CD4-positive, alpha-beta T cell treated with Interferon alpha-2 for 1 hour (primary cell): ENCODE data around the gene GAB4.
"Not testable (repeated sequence)": the region's sequence is repeated elsewhere in the genome, so short reads cannot be mapped to it uniquely, and the experiment has no call there.

Experiments used
- DNase-seq, 2 donors: peaks; one replicate each; pipeline ENCODE4 v3.0.0-alpha.2; 2020 to 2022

GAB4 gene

GRCh38 chr22:17007852-17008731 is at the start of gene GAB4:
Gene GAB4 (minus strand): TSS chr22:17008222. CDS start chr22:17008114, 108 bp downstream.
- no peak for DNase-seq

DNA sequence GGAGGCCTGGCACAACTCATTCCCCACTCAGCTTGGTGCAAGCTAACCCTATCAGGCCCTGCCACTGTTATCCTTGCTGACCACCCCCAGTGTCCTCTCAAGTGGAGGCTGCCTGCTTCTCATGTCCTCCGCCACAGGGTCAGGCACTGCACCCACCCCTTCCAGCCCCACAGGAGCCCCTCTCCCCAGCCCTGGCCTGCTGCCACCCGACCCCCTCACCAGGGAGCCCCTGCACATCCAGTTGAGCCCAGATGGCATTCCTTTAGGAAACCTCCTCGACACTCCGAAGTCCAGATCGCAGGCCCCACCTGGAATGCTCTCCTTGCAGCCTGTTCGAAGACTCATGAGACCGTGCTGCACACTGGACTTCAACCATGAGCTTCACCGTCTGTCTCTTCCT is 48.8 kb upstream of the GAB4 start:
- no peak for DNase-seq

DNA sequence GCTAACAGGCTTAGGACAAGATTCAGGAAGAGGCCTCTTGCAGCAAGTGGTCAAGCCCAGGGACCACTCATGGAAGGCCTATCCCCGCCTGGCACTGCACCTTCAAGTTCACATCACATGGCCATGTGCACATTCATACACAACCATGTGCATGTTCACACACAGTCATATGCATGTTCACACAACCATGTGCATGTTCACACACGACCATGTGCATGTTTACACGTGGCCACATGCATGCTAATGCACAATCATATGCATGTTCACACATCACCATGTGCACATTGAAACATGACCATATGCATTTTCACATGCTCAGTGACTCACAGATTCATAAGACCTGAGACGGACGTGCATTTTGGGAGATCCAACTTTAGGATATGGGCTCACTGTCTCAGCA is 48.0 kb upstream of the GAB4 start:
- DNase-seq = no peak

GRCh38 chr22:17047656-17048055 is 39.6 kb upstream of the GAB4 start:
- no peak for DNase-seq

- no peak for DNase-seq
Observed at GRCh38 chr22:17046566-17047348, 38.7 kb upstream of the GAB4 start.

GRCh38 chr22:17043521-17043920 is 35.5 kb upstream of the GAB4 start:
- no peak for DNase-seq

DNA sequence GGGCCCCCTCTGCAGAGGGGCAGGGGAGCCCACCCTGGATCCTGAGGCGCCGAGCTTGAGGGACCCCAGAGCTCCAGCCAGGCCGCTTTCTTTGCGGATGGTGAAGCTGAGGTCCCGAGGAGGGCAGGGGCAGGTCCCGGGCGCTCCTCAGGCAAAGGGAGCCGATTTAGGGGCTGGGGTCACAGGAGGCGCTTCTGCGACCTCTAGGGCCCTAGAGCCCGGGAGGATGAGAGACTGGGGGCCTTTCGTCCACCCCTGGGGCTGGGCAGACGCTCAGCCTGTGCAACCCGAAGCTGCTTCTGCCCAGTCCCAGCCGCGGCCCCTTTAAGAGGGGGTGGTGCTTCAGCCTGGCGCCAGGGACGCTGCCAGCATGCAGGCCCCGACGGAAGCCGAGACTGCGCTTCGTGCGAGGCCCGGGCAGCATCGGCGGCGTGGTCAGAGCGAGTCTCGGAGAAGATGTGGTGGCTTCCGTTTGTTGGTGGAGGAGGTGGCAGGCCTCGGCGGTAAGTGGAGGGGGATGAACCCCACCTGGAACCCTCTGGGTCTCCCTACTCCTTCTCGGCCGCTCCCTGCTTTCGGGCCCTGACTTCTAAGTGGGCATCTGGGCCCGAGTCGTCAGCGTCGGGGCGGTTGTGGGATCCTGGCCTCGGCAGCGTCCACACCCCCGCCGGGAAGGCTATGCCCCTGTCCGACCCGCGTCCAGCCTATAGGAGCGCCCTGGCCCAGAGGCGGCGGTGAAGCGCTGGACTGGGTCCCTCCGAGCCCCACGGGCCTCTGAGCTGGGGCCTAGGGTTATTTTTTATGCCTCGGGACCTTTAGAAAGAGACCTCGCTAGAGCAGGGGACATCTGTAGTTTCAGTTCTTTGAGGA is 29.1 kb upstream of the GAB4 start:
- DNase-seq = peak in 1 of 2 donors; percentile 10

DNA sequence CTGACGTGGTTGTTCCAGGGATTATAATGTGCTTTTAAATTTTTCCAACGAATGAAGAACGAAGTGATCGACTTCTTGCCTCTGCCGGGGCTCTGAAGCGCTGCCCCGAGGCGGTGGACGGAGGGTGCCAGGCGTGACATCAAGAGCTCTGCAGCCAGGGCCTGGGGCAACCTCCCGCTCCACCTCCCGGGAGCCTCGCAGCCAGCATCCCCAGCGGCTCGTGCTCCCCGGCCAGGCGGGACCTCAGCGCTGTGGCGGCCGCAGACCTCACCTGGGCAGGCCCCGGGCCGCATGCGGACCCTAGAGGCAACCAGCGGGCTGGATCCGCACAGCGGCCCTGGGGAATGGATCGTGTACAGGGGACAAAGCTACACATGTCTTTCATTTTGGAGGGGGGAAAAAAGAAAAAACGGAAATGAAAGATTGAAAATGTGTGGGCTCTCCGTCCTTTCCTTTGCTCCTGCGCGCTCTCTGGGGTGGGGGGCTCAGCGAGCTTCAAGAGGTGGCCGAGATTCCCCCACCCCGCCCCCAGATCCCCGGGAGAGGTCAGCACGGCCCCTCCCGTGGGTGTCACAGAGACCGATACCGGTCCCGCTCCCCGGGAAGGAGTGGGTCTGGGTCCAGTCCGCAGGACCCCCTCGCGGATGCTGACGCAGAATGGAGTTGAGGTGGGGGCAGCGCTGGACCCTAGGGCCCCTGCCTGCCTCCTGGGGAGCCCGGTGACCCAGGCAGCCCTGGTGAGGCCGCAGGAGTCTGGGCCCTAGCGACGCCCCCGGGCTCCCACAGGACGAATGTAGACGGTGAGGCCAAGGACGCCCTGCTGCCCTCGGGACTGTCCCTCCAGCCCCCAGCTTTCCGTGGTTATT is 28.2 kb upstream of the GAB4 start:
- not testable (repeated sequence) for DNase-seq

DNA sequence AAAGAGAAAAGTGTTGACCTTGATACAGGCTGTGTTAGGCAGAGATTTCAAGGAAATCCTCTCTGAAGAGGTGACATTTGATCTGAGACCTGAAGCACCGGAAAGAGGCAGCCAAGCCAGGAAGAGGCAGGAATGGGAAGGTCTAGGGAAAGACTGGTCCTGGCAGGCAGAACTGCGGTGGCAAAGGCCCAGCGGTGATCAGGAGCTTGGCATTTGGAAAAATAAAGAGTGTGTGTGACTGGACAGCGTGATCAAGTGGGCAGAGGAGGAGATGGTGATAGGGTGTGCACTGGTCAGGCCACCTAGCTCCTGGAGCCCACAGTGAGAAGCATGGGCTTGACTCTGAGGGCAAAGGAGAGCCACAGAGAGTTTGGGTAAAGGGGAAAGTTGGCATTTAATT is 27.2 kb upstream of the GAB4 start:
- DNase-seq = no peak

- not testable (repeated sequence) for DNase-seq
Observed at GRCh38 chr22:17034532-17034931, 26.5 kb upstream of the GAB4 start.

DNA sequence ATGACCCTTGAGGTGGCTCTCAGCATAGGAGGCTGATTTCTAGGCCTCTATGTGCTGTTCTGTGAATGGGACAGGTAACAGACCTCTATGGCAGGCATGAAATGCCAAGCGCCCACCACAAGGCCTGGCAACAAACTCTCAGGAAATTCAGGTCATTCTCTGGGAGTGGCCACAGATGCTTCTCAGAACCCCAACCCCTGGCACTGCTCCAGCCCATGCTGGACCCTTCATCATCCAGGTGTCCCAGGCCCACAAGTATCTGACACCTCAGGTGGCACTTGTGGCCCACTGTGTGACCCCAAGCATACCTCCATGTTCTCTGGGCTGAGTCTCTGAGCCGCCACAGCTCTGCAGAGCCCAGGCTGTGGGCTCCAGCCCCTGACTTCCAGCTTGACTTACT is 24.3 kb upstream of the GAB4 start:
- not testable (repeated sequence) for DNase-seq

DNA sequence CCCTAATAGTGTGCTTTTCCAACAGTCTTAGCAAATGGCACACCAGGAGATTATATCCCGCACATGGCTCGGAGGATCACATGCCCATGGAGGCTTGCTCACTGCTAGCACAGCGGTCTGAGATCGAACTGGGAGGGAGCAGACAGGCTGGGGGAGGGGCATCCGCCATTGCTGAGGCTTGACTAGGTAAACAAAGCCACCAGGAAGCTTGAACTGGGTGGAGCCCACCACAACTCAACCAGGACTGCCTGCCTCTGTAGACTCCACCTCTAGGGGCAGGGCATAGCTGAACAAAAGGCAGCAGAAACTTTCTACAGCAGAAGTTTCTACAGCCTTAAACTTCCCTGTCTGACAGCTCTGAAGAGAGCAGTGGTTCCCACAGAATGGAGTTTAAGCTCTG is 16.4 kb upstream of the GAB4 start:
- DNase-seq = not testable (repeated sequence)

- DNase-seq = not testable (repeated sequence)
Observed at GRCh38 chr22:17015552-17015951, 7.5 kb upstream of the GAB4 start.

GRCh38 chr22:17014101-17014440 is 6.0 kb upstream of the GAB4 start:
- DNase-seq = not testable (repeated sequence)

DNA sequence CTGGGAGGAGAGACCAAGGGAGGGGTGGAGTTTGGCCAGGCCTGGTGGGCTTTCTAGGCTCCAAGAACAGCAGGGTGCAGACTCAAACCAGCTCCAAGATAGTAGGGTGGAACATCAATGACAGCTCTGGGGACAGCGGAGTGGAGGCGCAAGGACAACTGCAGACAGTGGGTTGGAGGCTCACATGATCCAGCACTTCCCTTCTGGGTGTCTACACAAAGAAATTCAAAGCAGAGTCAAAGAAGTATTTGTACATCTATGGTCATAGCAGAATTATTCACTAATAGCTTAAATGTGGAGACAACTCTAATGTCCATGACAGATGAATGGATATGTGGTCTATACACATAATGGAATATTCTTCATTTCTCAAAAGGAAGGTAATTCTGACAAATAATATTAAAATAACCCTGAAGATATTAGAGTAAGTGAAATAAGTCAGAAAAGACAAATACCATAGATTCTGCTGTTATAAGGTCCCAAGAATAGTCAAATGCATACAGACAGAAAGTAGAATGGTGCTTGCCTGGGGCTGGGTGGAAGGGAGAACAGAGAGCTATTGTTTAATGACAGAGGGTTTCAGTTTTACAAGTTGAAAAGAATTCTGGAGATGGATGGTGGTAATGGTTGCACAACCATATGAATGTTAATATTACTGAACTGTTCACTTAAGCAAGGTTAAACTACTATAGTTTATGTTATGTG is 5.5 kb upstream of the GAB4 start:
- DNase-seq = no peak

DNA sequence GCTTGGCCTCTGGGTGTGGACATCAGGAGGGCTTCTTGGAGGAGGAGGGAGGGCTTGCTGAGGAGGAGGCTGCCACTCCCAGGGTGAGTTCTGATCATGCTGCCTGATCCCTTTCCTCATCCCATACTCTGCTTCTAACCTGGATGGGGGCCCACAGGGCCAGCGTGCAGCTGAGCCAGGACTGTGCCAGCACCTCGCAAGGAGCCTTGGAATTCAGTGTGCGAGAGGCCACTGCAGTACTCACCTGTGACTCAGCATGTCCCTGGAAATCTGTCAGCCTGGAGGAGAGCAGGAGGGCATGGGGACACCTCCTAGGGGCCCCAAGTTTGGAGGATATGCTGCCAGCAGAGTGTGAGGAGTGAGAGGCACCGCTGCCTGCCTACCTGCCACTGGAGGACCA is 4.2 kb upstream of the GAB4 start:
- DNase-seq = no peak

GRCh38 chr22:17009640-17010291 is 1.7 kb upstream of the GAB4 start:
- no peak for DNase-seq

GRCh38 chr22:17007257-17007656 is 765 bp downstream of the GAB4 start:
- DNase-seq = no peak

- DNase-seq = no peak
Observed at GRCh38 chr22:16989915-16990314, 18.1 kb downstream of the GAB4 start.

- no peak for DNase-seq
Observed at GRCh38 chr22:16988257-16988656, 19.8 kb downstream of the GAB4 start.

GRCh38 chr22:16987822-16988221 is 20.2 kb downstream of the GAB4 start:
- DNase-seq = no peak
